SK-N-MC (cell line): ENCODE data around the gene CDH4.

Experiments used
- DNase-seq: peaks from one replicate; pipeline ENCODE4 v3.0.0-alpha.2; 2011; ENCODE audit warnings: low read depth, low spot score
- H3K27ac ChIP-seq: fragments of 200-600 bp; sonication (generic); 2 replicates; pipeline ENCODE4 v1.5.1; 2016; ENCODE audit warnings: mixed run types
- H3K36me3 ChIP-seq: fragments of 200-600 bp; sonication (generic); 2 replicates; pipeline ENCODE4 v1.6.1; 2017; ENCODE audit warnings: antibody characterized with exemption, low read length, mixed read lengths; ENCODE audit not compliant: insufficient read depth
- H3K4me3 ChIP-seq: fragments of 200-600 bp; sonication (generic); 2 replicates; pipeline ENCODE4 v1.5.1; 2016
- H3K9ac ChIP-seq: fragments of 200-600 bp; sonication (generic); 2 replicates; pipeline ENCODE4 v1.8.0; 2017; ENCODE audit warnings: mixed run types, mixed read lengths; ENCODE audit not compliant: insufficient read length
- H3K9me3 ChIP-seq: fragments of 200-600 bp; sonication (generic); 2 replicates; pipeline ENCODE4 v1.6.1; 2017; ENCODE audit warnings: low read depth, mild to moderate bottlenecking, antibody characterized with exemption, low read length, moderate library complexity, mixed read lengths
- EZH2 ChIP-seq: fragments of 200-600 bp; sonication (generic); IDR thresholded peaks from one replicate; pipeline ENCODE4 v1.6.1; 2017; ENCODE audit warnings: antibody characterized with exemption
- FOXP2 ChIP-seq: optimal IDR thresholded peaks from 2 replicates; pipeline ENCODE3; 2011; ENCODE audit warnings: mild to moderate bottlenecking, moderate library complexity; ENCODE audit not compliant: insufficient read depth; ENCODE audit errors: extremely low read length, control extremely low read depth
- POLR2AphosphoS5 ChIP-seq: IDR thresholded peaks from 2 replicates; pipeline ENCODE4 v1.6.1; 2012; ENCODE audit warnings: mild to moderate bottlenecking, low read depth, low read length, borderline replicate concordance

The CDH4 gene

GRCh38 chr20:61682996-61683681 is 431.1 kb downstream of the CDH4 start:
- Histone ChIP-seq H3K4me3 (no peak overlapping the region), H3K9me3 (no peaks in the 10 kb centered on the region), H3K36me3 (no peaks in the 10 kb centered on the region), H3K27ac (no peak overlapping the region), H3K9ac (no peak overlapping the region)
- peak; percentile 2 for DNase-seq
- no peak for TF ChIP-seq EZH2
- no peak for TF ChIP-seq FOXP2
- no peak for TF ChIP-seq POLR2AphosphoS5

- Histone ChIP-seq H3K9ac (no peak overlapping the region), H3K36me3 (no peaks in the 10 kb centered on the region), H3K4me3 (no peak overlapping the region), H3K9me3 (no peaks in the 10 kb centered on the region), H3K27ac (no peak overlapping the region)
- TF ChIP-seq EZH2 = no peak
- TF ChIP-seq POLR2AphosphoS5 = no peak
- TF ChIP-seq FOXP2 = no peak
- no peak for DNase-seq
These were observed 431.7 kb downstream of the CDH4 start for GRCh38 chr20:61683721-61684120.

GRCh38 chr20:61684136-61684535 is 432.1 kb downstream of the CDH4 start:
- no peak for TF ChIP-seq EZH2
- no peak for TF ChIP-seq POLR2AphosphoS5
- no peak for TF ChIP-seq FOXP2
- Histone ChIP-seq H3K4me3 (no peak overlapping the region), H3K9ac (no peak overlapping the region), H3K36me3 (no peaks in the 10 kb centered on the region), H3K27ac (no peak overlapping the region), H3K9me3 (no peaks in the 10 kb centered on the region)
- no peak for DNase-seq

- Histone ChIP-seq H3K9me3 (no peaks in the 10 kb centered on the region), H3K27ac (no peak overlapping the region), H3K4me3 (no peak overlapping the region), H3K36me3 (no peaks in the 10 kb centered on the region), H3K9ac (no peak overlapping the region)
- TF ChIP-seq POLR2AphosphoS5 (no peak), FOXP2 (no peak), EZH2 (no peak)
- DNase-seq = no peak
These were observed 432.6 kb downstream of the CDH4 start for GRCh38 chr20:61684583-61685235.

DNA sequence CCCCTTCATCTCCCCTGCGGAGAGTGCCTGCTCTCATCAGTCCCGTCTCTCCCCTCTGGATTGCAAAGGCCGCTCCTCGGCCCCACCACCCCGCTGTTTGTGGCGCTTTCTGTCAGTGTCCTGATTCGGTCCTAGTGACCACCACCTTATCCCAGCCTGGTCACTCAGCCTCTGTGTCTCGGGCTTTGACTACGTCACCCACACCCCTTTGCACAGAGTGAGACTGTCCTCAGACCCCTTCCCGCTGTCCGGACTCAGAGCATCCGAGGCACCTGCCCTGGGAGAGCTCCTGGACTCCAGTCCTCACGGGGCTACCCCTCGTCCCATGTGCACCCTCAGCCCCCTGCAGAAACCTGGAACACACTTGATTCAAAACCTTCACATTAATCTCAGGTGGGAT is 433.4 kb downstream of the CDH4 start:
- no peak for DNase-seq
- no peak for TF ChIP-seq POLR2AphosphoS5
- no peak for TF ChIP-seq FOXP2
- TF ChIP-seq EZH2 = no peak
- no peak overlapping the region for H3K27ac ChIP-seq
- no peak overlapping the region for H3K4me3 ChIP-seq
- H3K36me3 ChIP-seq = no peaks in the 10 kb centered on the region
- H3K9me3 ChIP-seq = no peaks in the 10 kb centered on the region
- no peak overlapping the region for H3K9ac ChIP-seq

DNA sequence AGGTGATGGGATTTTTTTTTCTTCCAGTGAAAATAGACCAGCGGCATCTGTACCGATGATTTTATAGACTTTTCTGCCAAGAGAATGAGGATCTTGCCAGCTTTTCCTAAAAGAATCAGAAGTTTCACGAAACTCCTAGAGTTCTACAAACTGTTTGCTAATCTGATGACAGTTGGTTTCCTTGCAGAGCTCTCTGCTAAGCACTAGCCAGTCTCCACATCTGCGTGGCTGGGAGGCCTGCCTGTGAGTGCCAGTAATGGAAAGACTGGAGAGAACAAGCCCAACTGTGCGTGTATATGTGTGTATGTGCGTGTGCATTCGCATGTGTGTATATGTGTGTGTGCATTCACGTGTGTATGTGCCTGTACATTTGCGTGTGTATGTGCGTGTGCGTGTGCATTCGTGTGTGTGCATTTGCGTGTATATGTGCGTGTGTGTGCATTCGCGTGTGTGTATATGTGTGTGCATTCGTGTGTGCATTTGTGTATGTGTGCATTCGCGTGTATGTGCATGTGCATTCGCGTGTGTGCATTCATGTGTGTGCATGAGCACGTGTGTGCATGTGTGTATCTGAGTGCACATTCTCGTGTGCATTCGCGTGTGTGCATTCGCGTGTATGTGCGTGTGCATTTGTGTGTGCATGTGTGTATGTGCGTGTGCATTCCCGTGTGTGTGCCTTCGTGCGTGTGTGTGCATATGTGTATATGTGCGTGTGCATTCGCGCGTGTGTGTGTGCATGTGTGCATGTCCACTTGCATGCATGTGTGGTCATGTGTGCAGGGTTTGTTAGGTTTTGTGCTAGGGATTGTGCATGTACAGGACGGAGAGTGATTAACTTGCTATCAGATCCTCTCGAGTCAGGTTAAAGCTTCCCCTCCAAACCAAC is 434.2 kb downstream of the CDH4 start:
- Histone ChIP-seq H3K36me3 (no peaks in the 10 kb centered on the region), H3K4me3 (no peak overlapping the region), H3K9me3 (no peaks in the 10 kb centered on the region), H3K9ac (no peak overlapping the region), H3K27ac (no peak overlapping the region)
- DNase-seq = no peak
- no peak for TF ChIP-seq POLR2AphosphoS5
- TF ChIP-seq EZH2 = no peak
- no peak for TF ChIP-seq FOXP2

- no peak overlapping the region for H3K27ac ChIP-seq
- TF ChIP-seq FOXP2 (no peak), POLR2AphosphoS5 (no peak), EZH2 (no peak)
- no peaks in the 10 kb centered on the region for H3K9me3 ChIP-seq
- DNase-seq = no peak
- no peak overlapping the region for H3K4me3 ChIP-seq
- H3K9ac ChIP-seq = no peak overlapping the region
- H3K36me3 ChIP-seq = no peaks in the 10 kb centered on the region
These were observed 436.4 kb downstream of the CDH4 start for GRCh38 chr20:61688411-61688810.

GRCh38 chr20:61690150-61690549 is 438.1 kb downstream of the CDH4 start:
- no peak for DNase-seq
- Histone ChIP-seq H3K27ac (no peak overlapping the region), H3K9ac (no peak overlapping the region), H3K4me3 (no peak overlapping the region), H3K36me3 (no peaks in the 10 kb centered on the region), H3K9me3 (no peaks in the 10 kb centered on the region)
- TF ChIP-seq POLR2AphosphoS5 (no peak), FOXP2 (no peak)
